Fibroblast of lung (primary cell): Measurements from ENCODE around the gene NRG2. TPM values are rescaled to one million over a fixed set of nuclear protein-coding genes. Genes with fewer than 3 reads are reported as not detected.

Experiments used
- DNase-seq, 2 donors: peaks; one replicate each; pipeline versions ENCODE4 v3.0.0 to v3.0.0-alpha.2; 2010; ENCODE audit warnings: low read depth in 2 of 2
- H2AFZ ChIP-seq: 2 replicates; pipeline ENCODE4 v1.5.1; 2012; ENCODE audit warnings: low read length, control low read depth, inconsistent platforms
- H3K27ac ChIP-seq: 2 replicates; pipeline ENCODE4 v1.5.1; 2011; ENCODE audit warnings: low read length, control low read depth; ENCODE audit not compliant: insufficient read depth
- H3K27me3 ChIP-seq: 2 replicates; pipeline ENCODE4 v1.5.1; 2011; ENCODE audit warnings: mild to moderate bottlenecking, low read length; ENCODE audit not compliant: control insufficient read depth, insufficient read depth
- H3K36me3 ChIP-seq: 2 replicates; pipeline ENCODE4 v1.5.1; 2011; ENCODE audit warnings: low read length; ENCODE audit not compliant: control insufficient read depth, insufficient read depth
- H3K4me1 ChIP-seq: 2 replicates; pipeline ENCODE4 v1.5.1; 2011; ENCODE audit warnings: low read length; ENCODE audit not compliant: control insufficient read depth, insufficient read depth; ENCODE audit errors: extremely low read depth
- H3K4me2 ChIP-seq: 2 replicates; pipeline ENCODE4 v1.5.1; 2011; ENCODE audit warnings: low read length, control low read depth; ENCODE audit not compliant: insufficient read depth; ENCODE audit errors: extremely low read depth
- H3K4me3 ChIP-seq, 4 experiments: fragments of 200-600 bp in 1 of 4; sonication (generic) in 1 of 4; replicated peaks in 1 of 4; 2 replicates each; pipeline ENCODE4 v1.5.1; 2011 to 2016; ENCODE audit warnings: low read length in 4 of 4, low read depth in 3 of 4, mild to moderate bottlenecking in 3 of 4, control low read depth in 2 of 4, inconsistent platforms in 1 of 4, mixed read lengths in 1 of 4; ENCODE audit not compliant: insufficient read depth in 1 of 4; ENCODE audit errors: control extremely low read depth in 1 of 4
- H3K79me2 ChIP-seq: 2 replicates; pipeline ENCODE4 v1.5.1; 2012; ENCODE audit warnings: mild to moderate bottlenecking, low read length, inconsistent platforms; ENCODE audit not compliant: control insufficient read depth, insufficient read depth
- H3K9ac ChIP-seq: 2 replicates; pipeline ENCODE4 v1.5.1; 2011; ENCODE audit warnings: mild to moderate bottlenecking, low read length, control low read depth; ENCODE audit not compliant: insufficient read depth
- H3K9me3 ChIP-seq: 2 replicates; pipeline ENCODE4 v1.5.1; 2012; ENCODE audit warnings: low read depth, low read length; ENCODE audit not compliant: control insufficient read depth, insufficient read depth
- H4K20me1 ChIP-seq: 2 replicates; pipeline ENCODE4 v1.5.1; 2011; ENCODE audit warnings: low read length; ENCODE audit not compliant: control insufficient read depth, insufficient read depth; ENCODE audit errors: extremely low read depth
- EZH2 ChIP-seq: IDR thresholded peaks from 2 replicates; pipeline ENCODE4 v1.5.1; 2012; ENCODE audit warnings: low read length, control low read depth, mild to moderate bottlenecking; ENCODE audit errors: missing control alignments
- polyA plus RNA-seq, 2 donors: library from polyadenylated mRNA; depleted of rRNA in 1 of 2; stranded (reverse) in 1 of 2; unstranded in 1 of 2; fragments of >200 nt; gene quantifications; 2 replicates each; pipeline ENCODE4 v1.2.1, GENCODE V29; 2011 to 2012; ENCODE audit warnings: missing spikeins in 1 of 2
- total RNA-seq: library from RNA; depleted of rRNA; stranded (reverse); fragments of >200 nt; gene quantifications from 2 replicates; pipeline ENCODE4 v1.2.1, GENCODE V29; 2014
- TF ChIP-seq, protein P1 (sequence below), 2 donors: IDR thresholded peaks in 1 of 2; conservative IDR thresholded peaks in 1 of 2; 1 replicate in 1 of 2; 2 replicates in 1 of 2; pipeline ENCODE4 v1.5.1; 2011 to 2012; ENCODE audit warnings: low read length in 2 of 2, control low read depth in 1 of 2, inconsistent platforms in 1 of 2, low read depth in 1 of 2, mild to moderate bottlenecking in 1 of 2

Gene NRG2
- total and polyA plus RNA-seq, 2 donors (not counting 1 experiment from before 2014, with no cell fraction given), result 0.28 to 1.3 TPM

DNA sequence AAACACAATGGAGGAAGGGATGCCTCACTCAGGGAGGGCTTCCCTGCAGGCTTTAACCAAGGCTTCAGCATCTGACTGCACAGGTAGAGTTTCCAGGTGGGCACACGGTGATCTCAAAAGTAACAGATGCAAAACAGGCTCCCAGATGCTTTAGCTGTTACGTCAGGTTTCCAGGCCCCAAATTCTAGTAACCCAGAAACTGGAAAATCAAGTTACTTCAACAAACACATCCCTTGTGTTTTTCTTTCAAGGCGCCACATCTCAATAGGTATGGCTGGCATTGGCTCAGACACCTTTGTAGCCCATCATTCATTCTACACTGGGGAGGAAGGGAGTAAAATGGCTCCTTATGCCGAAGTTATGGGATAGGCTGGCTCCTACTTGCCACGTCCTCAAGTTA, 27.4 kb downstream of the NRG2 start:
- Histone ChIP-seq H3K9ac (no peak overlapping the region), H3K27ac (no peak overlapping the region), H3K4me2 (no peak overlapping the region), H2AFZ (no peak overlapping the region), H3K9me3 (no peaks in the 10 kb centered on the region), H3K4me3 (no peak overlapping the region), H4K20me1 (no peaks in the 10 kb centered on the region), H3K4me1 (no peaks in the 10 kb centered on the region), H3K27me3 (peaks cover 16% of the 10 kb centered on the region), H3K79me2 (no peaks in the 10 kb centered on the region), H3K36me3 (no peaks in the 10 kb centered on the region)
- DNase-seq, result no peak
- no peak for TF ChIP-seq EZH2
- TF ChIP-seq, protein P1, sequence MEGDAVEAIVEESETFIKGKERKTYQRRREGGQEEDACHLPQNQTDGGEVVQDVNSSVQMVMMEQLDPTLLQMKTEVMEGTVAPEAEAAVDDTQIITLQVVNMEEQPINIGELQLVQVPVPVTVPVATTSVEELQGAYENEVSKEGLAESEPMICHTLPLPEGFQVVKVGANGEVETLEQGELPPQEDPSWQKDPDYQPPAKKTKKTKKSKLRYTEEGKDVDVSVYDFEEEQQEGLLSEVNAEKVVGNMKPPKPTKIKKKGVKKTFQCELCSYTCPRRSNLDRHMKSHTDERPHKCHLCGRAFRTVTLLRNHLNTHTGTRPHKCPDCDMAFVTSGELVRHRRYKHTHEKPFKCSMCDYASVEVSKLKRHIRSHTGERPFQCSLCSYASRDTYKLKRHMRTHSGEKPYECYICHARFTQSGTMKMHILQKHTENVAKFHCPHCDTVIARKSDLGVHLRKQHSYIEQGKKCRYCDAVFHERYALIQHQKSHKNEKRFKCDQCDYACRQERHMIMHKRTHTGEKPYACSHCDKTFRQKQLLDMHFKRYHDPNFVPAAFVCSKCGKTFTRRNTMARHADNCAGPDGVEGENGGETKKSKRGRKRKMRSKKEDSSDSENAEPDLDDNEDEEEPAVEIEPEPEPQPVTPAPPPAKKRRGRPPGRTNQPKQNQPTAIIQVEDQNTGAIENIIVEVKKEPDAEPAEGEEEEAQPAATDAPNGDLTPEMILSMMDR (conservative IDR thresholded peaks at IDR 0.05 in 1 of 2, IDR thresholded peaks at IDR 0.05 in 1 of 2; ENCODE audit: low read depth in 1 of 2, low read length in 2 of 2), result no peak

DNA sequence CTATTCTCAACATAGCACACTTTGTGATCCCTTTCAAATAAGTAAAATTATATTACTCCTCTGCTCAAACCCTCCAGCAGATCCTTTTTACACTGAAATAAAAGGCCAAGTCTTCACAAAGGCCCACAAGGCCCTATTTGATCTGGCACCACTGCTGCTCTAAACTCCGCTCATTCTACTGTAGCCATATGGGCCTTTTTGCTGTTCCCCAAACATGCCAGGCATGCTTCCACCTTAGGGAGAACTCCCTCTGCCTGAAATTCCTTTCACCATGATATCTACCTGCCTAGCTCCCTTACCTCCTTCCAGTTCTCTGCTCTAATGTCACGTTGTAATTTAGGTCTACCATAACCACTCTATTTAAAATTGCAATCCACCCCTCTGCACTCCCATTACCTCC, 28.3 kb downstream of the NRG2 start:
- Histone ChIP-seq H3K9me3 (no peaks in the 10 kb centered on the region), H2AFZ (no peak overlapping the region), H3K27me3 (peaks cover 13% of the 10 kb centered on the region), H3K4me2 (no peak overlapping the region), H3K4me3 (no peak overlapping the region), H3K36me3 (no peaks in the 10 kb centered on the region), H4K20me1 (no peaks in the 10 kb centered on the region), H3K9ac (no peak overlapping the region), H3K27ac (no peak overlapping the region), H3K4me1 (no peaks in the 10 kb centered on the region), H3K79me2 (no peaks in the 10 kb centered on the region)
- TF ChIP-seq EZH2, result no peak
- TF ChIP-seq, protein P1 (conservative IDR thresholded peaks at IDR 0.05 in 1 of 2, IDR thresholded peaks at IDR 0.05 in 1 of 2; ENCODE audit: low read depth in 1 of 2, low read length in 2 of 2), result no peak
- DNase-seq, result no peak

DNA sequence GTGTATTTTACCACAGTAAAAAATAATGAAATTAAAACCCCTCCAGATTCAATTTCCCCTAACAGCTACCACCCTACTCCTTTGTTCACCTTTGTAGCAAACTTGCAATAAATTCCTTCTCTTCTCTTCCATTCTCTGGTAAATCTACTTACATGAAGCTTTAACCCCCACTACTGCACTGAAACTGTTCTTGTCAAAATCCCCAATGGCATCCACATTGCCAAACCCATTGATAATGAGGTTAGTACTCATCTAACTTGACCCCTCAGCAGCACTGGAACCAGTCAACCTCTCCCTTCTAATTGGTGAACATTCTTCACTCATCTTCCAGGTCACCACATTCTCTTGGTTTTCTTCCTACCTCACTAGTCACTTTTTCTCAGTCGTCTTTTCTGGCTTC, 29.6 kb downstream of the NRG2 start:
- H3K4me1 ChIP-seq, result no peaks in the 10 kb centered on the region
- no peaks in the 10 kb centered on the region for H3K9me3 ChIP-seq

More for the DNA sequence above, 29.6 kb downstream of the NRG2 start:
- H2AFZ ChIP-seq, result no peak overlapping the region
- H3K9ac ChIP-seq, result no peak overlapping the region
- H3K4me3 ChIP-seq, result no peak overlapping the region
- H4K20me1 ChIP-seq, result no peaks in the 10 kb centered on the region
- no peak overlapping the region for H3K4me2 ChIP-seq
- no peak for TF ChIP-seq EZH2
- TF ChIP-seq, protein P1 (conservative IDR thresholded peaks at IDR 0.05 in 1 of 2, IDR thresholded peaks at IDR 0.05 in 1 of 2; ENCODE audit: low read depth in 1 of 2, low read length in 2 of 2), result no peak
- peaks cover 7% of the 10 kb centered on the region for H3K27me3 ChIP-seq
- no peak overlapping the region for H3K27ac ChIP-seq
- no peaks in the 10 kb centered on the region for H3K36me3 ChIP-seq
- no peaks in the 10 kb centered on the region for H3K79me2 ChIP-seq
- DNase-seq, result no peak
